GM08714 (cell line): ENCODE measurements around the gene ANOS1.

Source experiments
- H3K4me3 ChIP-seq: fragments of 200-500 bp; sonication (Bioruptor generic); 2 replicates; pipeline ENCODE4 v1.5.1; 2014; ENCODE audit warnings: mild to moderate bottlenecking, low read length, inconsistent platforms
- ZNF274 ChIP-seq: IDR thresholded peaks from 2 replicates; pipeline ENCODE4 v1.6.1; 2012; ENCODE audit warnings: mild to moderate bottlenecking, low read depth, low read length

The ANOS1 gene

DNA sequence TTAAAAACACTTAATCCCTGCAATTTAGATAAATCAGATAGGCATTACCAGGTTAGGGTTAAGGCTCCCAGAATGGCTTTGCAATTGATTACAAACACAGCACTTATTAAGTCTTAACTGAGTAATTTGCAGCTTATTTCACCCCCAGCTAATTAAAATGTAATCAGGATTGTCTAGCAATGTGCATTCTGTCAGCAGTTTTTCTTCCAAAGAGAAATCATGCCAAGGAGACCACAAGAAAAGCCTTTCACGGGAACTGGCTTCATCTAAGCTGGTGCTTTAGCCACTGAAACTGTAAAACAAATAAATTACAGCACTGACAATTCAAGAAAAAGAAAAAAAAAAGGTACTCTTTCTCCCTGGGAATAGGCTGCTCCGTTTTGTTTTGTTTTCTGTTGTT is 2.1 kb downstream of the ANOS1 start:
- H3K4me3 ChIP-seq, result no peak overlapping the region
- TF ChIP-seq ZNF274, result no peak

DNA sequence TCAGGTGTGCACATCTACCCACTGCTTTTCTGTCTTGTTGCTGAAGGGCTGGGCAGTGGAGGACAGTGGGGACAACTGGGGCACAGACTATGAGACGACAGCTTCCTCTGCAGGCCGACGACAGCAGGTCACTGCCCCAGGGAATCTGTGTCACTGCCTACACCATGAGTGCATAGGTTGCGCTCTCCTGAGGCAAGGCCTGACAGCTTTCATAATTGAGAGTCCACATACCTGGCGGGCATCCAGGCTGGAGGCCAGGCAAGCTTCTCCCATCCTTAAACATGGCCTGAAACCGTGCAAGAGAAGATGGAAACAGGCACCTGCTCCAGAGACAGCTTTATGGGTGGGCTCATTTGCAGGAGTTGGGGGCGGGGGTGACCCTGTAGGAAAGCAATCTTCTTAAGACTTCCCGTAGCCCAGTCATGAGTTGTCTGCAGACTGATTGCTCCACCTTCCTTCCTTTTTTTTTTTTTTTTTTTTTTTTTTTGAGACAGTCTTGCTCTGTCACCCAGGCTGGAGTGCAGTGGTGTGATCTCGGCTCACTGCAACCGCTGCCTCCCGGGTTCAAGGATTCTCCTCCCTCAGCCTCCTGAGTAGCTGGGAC is 2.9 kb downstream of the ANOS1 start:
- H3K4me3 ChIP-seq, result no peak overlapping the region
- no peak for TF ChIP-seq ZNF274

DNA sequence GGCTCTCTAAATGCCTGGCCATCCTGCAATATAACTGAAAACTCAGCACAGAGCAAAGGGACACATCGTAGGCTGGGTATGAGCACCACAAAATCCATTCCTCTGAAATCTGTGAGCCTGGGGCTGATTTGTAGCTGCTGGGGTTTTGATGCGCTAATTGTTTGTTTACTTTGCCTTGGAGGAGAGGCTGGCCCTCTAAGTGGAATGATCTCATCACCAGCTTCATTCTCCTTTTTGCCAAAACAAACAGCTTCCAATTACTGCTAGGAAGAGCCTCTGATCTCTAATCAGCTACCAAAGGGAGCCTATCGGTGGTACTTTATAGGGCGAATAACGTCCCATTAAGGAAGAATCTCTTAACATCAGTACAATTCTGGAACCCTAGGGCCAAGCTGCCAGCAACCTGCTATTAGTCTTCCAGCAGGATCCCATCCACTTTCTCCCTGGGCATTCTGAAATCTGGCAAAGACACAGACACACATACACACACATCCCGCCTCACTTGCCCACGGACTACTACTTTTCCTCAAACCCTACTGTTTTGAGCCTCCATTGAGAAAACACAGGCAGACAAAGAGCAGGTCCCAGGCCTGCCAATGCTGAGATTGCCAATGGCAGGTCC is 5.8 kb downstream of the ANOS1 start:
- TF ChIP-seq ZNF274, result no peak
- H3K4me3 ChIP-seq, result no peak overlapping the region

DNA sequence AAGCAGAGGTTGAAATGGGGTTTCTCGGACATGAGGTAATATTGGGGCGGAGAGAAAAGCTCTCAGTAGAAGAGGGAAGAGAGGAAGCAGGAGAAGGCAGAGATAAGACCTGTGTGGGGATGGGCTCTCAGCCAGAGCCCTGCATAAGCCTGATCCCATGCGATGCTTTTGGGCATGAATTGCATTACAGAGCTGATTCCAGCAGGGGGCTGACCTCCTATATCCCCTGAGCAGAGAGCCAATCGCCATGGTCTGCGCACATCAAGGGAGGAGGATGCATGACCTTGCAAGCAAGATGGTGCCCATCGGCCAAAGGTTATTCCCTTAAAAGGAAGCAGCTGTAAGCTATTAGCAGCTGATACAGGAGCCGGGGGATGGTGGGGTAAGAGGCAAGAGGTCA is 7.6 kb downstream of the ANOS1 start:
- H3K4me3 ChIP-seq, result no peak overlapping the region
- no peak for TF ChIP-seq ZNF274

DNA sequence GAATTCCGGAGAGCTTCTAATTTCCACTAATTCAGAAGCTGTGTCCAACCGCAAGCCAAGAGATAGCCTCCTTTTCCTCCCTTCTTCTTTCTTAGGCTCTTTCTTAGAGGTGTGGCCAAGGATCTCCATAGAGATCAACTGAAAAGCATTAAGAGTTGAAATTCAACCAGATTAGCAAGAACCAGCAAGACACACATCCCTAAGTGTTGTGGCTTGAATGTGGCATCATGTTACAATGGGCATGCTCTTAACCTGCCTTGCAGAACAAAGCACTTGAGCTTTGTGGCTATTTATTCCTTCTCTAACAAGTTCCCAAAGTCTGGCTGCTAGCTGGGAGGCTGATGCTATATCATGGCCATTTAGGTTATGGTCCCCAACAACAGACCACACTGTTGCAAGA is 10.4 kb downstream of the ANOS1 start:
- no peak overlapping the region for H3K4me3 ChIP-seq

DNA sequence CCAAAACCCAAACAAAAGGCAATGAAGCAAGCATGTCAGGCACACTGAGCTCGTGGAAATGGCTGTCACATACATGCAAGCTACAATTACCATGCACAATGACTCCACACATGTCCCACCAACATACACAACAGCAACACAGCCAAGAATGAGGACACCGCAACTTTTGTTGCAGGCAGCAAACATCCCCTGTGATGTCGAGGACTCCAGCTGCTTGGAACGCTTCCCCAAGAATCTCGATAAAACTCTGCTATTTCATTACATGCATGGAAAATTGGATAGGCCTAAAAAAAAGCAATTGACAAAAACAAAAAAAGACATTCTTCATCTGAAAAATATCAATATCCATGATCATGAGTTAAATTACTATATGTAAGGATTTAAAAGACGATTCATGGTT is 11.8 kb downstream of the ANOS1 start:
- no peak overlapping the region for H3K4me3 ChIP-seq
- TF ChIP-seq ZNF274, result no peak

More for the DNA sequence above, 10.4 kb downstream of the ANOS1 start:
- TF ChIP-seq ZNF274, result no peak

DNA sequence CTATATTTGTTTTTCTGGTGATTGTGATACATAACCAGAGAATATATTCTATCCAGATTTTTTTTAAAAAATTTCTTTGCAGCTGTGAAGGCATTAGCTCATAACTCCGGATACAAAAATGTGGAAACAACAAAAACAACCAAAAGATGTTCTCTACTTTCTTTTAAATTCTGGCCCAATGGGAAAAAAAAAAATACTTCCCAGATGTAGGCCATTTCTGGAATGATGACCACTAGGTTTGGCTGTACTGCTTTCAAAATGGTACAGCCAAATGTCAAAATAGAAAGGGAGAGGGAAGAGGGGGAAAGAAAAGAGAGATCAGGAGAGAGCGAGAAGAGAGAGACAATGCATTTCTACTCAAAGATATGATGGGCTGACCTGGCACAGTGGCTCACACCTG is 14.6 kb downstream of the ANOS1 start:
- H3K4me3 ChIP-seq, result no peak overlapping the region
- TF ChIP-seq ZNF274, result no peak

DNA sequence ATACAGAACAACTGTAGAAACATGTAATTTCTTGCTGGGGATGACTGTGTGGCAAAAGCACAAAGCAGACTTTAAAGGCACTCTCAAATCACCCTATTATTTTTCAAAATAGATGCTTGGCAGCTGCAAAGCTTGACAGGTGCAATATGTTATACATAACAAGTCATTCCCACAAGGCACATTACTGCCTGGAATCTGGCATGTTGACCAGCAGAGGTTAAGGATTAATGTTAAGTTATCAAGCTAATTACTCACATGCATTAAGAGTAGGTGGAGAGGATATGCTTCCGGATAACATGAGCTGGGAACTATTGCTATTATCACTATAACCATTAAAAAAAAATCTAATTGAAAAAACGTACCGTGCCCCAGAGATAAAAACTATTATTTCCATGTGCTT is 17.8 kb downstream of the ANOS1 start:
- no peak overlapping the region for H3K4me3 ChIP-seq
- no peak for TF ChIP-seq ZNF274

DNA sequence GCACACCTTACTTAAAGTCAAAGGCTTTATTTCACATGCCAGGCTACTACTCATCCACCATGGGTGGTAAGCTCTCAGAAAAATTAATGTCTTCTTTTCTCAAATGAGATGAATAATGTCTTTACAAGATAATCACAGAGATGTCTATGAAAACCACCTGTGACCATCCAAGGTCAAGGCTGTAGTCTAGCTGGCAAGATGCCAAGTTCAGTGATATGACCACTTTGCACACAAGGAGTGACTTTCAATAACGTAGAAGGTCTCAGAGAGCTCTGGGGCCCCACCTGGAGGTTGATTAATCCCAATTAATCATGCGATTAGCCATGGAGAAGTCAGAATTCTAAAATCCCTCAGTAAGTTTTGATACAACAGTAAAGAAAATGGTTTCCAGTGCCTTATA is 20.5 kb downstream of the ANOS1 start:
- H3K4me3 ChIP-seq, result no peak overlapping the region
- no peak for TF ChIP-seq ZNF274

DNA sequence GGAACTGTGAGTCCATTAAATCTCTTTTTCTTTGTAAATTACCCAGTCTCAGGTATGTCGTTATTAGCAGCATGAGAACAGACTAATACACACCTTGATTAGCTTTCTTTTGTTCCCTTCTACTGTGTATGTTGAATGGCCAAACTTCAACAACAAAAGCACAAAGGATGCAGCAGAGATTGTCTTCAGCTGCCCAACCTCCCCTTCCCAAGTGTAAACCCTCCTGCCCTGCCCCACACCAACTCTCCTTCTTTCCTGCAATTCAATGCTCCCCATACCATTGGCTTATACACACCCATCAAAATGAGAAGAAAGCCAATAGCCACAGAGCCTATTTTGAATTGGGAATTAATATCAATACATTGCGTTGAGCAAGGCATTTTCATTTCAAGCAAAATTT is 27.8 kb downstream of the ANOS1 start:
- H3K4me3 ChIP-seq, result no peak overlapping the region
- TF ChIP-seq ZNF274, result no peak

DNA sequence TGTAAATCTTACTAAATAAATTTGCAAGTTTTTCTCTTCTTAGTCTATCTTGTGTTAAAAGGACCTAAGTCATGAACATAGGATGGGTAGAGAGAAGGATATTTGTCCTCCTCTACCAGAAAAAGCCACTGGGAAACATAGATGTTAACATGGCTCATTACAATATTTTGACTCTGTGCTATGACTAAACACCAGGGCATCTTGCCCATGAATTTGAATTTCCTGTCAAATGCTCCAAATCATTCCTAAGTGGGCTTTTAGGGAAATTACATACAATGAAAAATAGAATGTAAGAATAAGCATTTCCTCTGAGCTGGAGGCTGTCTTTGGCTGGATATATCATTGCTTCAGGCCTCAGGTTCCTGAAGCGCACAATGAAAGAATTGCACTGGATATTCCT is 39.1 kb downstream of the ANOS1 start:
- no peak for TF ChIP-seq ZNF274
- no peak overlapping the region for H3K4me3 ChIP-seq

DNA sequence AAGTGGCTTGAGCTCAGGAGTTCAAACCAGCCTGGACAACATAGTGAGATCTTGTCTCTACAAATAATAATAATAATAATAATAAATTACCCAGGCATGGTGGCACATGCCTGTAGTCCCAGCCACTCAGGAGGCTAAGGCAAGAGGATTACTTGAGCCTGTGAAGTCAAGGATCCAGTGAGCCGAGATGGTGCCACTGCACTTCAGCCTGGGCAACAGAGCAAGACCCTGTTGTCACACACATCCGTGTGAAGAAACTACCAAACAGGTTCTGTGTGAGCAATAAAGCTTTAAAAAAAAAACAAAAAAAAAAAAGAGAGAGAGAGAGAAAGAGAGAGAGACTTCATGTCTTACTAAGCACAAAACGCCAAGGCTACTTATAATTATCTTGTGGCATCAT is 42.5 kb downstream of the ANOS1 start:
- no peak for TF ChIP-seq ZNF274
- no peak overlapping the region for H3K4me3 ChIP-seq

DNA sequence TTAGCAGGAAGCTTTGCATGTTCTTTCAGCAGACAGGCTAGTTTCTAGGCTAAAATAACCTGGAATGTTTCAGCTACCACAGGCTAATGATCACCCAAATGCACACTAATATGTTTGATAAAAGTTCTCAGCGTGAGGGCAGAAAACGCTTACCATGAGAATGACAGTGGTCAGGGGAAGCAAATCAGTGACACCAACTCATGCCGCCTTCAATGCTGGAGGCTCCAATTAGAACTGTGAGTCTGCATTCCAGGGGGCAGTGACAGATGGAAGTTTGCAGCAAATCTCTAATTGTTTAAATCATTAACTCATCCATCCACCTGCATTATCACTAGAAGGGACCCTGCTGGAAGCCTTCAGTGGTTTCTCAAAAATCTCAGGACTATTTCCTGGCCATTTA is 43.2 kb downstream of the ANOS1 start:
- no peak overlapping the region for H3K4me3 ChIP-seq
- no peak for TF ChIP-seq ZNF274

DNA sequence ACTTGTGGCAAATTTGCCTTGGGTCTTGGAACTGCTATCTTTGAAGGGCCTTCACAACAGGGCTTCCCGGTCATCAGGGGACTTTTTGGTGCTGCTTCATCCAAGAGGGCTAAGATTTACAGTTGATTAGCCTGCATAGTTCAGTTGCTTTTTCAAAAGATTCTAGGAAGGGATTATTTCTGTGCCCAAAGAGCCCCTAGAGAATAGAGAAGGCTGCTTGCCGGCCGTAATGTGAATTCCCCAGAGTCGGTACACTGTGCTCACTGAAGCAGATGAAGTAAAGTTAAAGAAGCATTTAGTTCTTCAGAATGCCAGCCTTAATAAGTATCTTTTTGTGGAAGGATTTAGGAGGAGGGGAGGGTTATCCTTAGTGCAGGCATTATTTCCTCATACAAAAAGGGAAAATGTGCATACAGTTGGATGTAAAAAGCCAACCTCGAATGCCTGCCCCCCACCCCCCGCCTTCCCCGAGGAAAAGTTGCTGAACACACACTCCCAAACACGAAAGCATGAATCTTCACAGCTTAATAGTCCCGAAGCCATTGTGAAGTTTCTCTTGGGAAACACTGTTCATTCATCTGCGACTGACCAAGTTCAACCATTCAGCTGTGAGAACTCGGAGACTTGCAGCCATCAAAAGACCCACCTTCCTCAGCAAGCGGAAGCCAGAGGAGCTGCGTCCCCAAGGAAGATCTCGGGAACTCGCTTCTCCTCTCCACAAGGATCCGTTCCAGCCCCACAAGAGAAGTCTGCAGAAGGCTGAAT is 47.6 kb downstream of the ANOS1 start:
- H3K4me3 ChIP-seq, result no peak overlapping the region
- no peak for TF ChIP-seq ZNF274

DNA sequence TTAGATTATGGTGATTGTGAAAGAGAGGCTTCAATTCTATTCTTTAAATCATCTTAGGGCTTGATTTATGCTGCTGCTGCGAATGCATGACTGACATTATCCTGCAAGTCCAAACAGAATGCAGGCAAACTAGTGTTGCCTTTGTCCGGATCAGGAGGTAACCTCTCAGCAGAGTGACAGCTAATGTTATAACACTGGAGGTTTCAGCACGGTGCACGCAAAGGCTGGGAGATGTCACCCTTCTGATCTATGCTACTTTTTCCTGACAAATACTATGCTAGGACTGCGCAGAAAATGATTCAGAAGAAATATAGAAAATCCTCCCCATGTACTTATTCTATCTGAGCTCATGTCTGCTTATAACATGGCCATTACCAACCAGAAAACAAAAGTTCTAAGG is 48.2 kb downstream of the ANOS1 start:
- no peak overlapping the region for H3K4me3 ChIP-seq
- no peak for TF ChIP-seq ZNF274
